Placental pericyte (primary cell): ENCODE measurements around the gene ACOX1. TPM values are rescaled to one million over a fixed set of nuclear protein-coding genes. Genes with fewer than 3 reads are reported as not detected.

Source experiments
- total RNA-seq: library from RNA; depleted of rRNA; stranded (reverse); fragments of >200 nt; gene quantifications from 2 replicates; pipeline ENCODE4 v1.2.3, GENCODE V29; 2012

Gene ACOX1
- total RNA-seq = 43.1 and 66.6 TPM in 2 replicates

GRCh38 chr17:75978938-75979704 is at the start of gene ACOX1, which contains the start of gene TEN1:
Gene ACOX1 (minus strand): TSS chr17:75979166. CDS start chr17:75979073, 93 bp downstream.
Gene TEN1 (plus strand): TSS chr17:75979240. CDS start chr17:75986193, 6,953 bp downstream.

GRCh38 chr17:76027159-76027839 is 48.3 kb upstream of the ACOX1 start, which contains the start of gene EVPL:
Gene EVPL (minus strand): TSS chr17:76027306. CDS start chr17:76027198, 108 bp downstream.

GRCh38 chr17:76000755-76001521 is 22.0 kb upstream of the ACOX1 start, which contains the start of gene CDK3:
Gene CDK3 (plus strand): TSS chr17:76000855. CDS start chr17:76001426, 571 bp downstream.

GRCh38 chr17:75940727-75941441 is 38.1 kb downstream of the ACOX1 start, which contains the start of gene FBF1:
Gene FBF1 (minus strand): TSS chr17:75941042. CDS start chr17:75938149, 2,893 bp downstream.

DNA sequence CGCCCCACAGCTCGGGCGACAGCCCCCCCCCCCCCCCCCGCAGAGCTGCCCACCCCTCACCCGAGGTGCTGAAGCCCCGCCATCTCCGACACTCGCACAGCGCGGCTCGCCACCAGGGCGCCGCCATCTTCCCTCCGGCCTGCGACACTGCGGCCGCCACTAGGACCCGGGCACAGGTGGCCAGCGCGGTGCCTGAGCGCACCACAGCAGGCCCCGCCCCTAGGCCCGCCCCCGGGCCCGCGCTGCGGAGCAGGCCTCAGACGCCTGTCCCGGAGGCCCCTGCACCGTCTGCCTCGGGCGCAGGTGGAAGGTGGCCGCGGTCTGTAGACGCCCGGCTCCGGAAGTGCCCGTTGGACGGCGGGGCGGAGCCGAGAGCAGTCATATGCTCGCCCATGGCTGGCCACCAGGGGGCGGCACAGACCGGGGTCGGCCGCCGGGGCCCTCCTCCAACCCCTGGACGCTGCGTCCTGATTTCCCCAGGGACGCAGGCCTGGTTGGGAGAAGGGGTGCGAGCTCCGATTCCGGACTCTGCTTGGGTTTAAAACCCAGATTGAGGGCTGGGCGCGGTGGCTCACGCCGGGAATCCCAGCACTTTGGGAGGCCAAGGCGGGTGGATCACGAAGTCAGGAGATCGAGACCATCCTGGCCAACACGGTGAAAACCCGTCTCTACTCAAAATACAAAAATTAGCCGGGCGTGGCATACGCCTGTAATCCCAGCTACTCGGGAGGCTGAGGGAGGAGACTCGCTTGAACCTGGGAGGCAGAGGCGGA is 74.0 kb downstream of the ACOX1 start, which contains the start of gene MRPL38:
TSS of gene MRPL38 (minus strand) at position 136 of the 773 bp plus-strand sequence. CDS start at position 127, 9 bp downstream.

DNA sequence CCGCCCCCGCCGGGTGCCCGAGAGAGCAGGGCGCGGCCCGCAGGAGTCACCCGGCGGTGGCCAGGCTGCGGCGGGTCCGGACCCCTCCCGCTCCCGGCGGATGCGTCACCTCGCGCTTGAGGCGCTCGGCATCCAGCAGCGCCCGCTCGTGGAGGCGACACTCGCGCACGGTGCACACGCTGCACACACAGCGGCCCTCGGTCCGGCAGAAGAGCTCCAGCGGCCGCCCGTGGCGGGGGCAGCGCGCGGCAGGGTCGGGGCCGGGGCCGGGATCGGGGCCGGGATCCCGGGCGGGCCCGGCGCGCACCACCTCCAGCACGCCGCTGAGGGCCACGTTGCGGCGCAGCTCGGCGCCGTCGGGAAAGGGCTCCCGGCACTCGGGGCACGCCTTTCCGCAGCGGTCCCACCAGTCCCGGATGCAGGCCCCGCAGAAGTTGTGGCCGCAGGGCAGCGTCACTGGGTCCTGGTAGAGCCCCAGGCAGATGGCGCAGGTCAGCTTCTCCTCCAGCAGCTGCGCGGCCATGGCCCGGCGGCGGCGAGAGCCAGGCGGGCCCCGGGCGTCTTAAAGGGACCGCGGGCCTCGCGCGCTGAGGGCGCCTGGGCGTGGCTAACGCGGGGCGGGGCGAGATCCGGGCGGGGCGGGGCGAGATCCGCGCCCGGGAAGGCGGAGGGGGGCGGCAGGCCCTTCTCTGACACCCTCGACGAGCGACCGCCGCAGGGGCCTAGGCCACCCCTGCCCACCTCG is 82.4 kb downstream of the ACOX1 start, which contains the start of gene TRIM65:
TSS of gene TRIM65 (minus strand) at position 537 of the 745 bp plus-strand sequence. CDS start at position 523, 14 bp downstream.

Other genes starting within 250 kb of the ACOX1 start
- gene GALK1, start 214.0 kb downstream of the ACOX1 start, total RNA-seq = 24.7 and 37.7 TPM in 2 replicates
- gene UNK, start 194.4 kb downstream of the ACOX1 start, total RNA-seq = 15.3 and 24.6 TPM in 2 replicates
- gene UNC13D, start 134.8 kb downstream of the ACOX1 start, total RNA-seq = 1.8 and 2.3 TPM in 2 replicates
- gene WBP2, start 123.8 kb downstream of the ACOX1 start, total RNA-seq = 23.0 and 64.6 TPM in 2 replicates
- 15.3 and 18.6 TPM in 2 replicates for gene TRIM47, start 100.6 kb downstream of the ACOX1 start, total RNA-seq
- 14.4 and 26.5 TPM in 2 replicates for gene TRIM65, start 82.2 kb downstream of the ACOX1 start, total RNA-seq
- 35.5 and 44.2 TPM in 2 replicates for gene MRPL38, start 74.3 kb downstream of the ACOX1 start, total RNA-seq
- 5.3 and 14.7 TPM in 2 replicates for gene FBF1, start 38.1 kb downstream of the ACOX1 start, total RNA-seq
- gene TEN1, start 74 bp upstream of the ACOX1 start, total RNA-seq = 15.3 and 18.6 TPM in 2 replicates
- 0.66 and 1.9 TPM in 2 replicates for gene CDK3, start 21.7 kb upstream of the ACOX1 start, total RNA-seq
- gene EVPL, start 48.1 kb upstream of the ACOX1 start, total RNA-seq = 0.29 TPM in 1 of 2 replicates, not detected in the other
- gene SRP68, start 93.4 kb upstream of the ACOX1 start, total RNA-seq = 36.9 and 48.4 TPM in 2 replicates
- 0.14 and 0.22 TPM in 2 replicates for gene GALR2, start 95.6 kb upstream of the ACOX1 start, total RNA-seq
- gene ZACN, start 100.0 kb upstream of the ACOX1 start, total RNA-seq = not detected in 2 replicates
- 96.9 and 131 TPM in 2 replicates for gene EXOC7, start 124.6 kb upstream of the ACOX1 start, total RNA-seq
- gene FOXJ1, start 162.1 kb upstream of the ACOX1 start, total RNA-seq = not detected in 2 replicates